K562 (cell line): Measurements from ENCODE around the gene APOM. TPM values are rescaled to one million over a fixed set of nuclear protein-coding genes. Genes with fewer than 3 reads are reported as not detected.
A peak's percentile ranks its signal among the peaks of the same experiment; 100 is the strongest.

ENCODE experiments used
- AFF1 ChIP-seq, 2 experiments: fragments of 450-650 bp; IDR thresholded peaks; 2 replicates each; pipeline ENCODE4 v1.6.1; 2018; ENCODE audit warnings: mild to moderate bottlenecking in 2 of 2, low read depth in 1 of 2; ENCODE audit not compliant: partially characterized antibody in 2 of 2
- ARNT ChIP-seq, 2 experiments: fragments of 450-650 bp; IDR thresholded peaks; 2 replicates each; pipeline ENCODE4 v1.6.1; 2016; ENCODE audit warnings: mild to moderate bottlenecking in 1 of 2
- E2F8 ChIP-seq: fragments of 450-650 bp; IDR thresholded peaks from 2 replicates; pipeline ENCODE4 v1.7.1; 2018; ENCODE audit warnings: mild to moderate bottlenecking, low read depth; ENCODE audit not compliant: partially characterized antibody
- MCM7 ChIP-seq, 2 experiments: fragments of 450-650 bp; IDR thresholded peaks; 2 replicates each; pipeline ENCODE4 v1.6.1; 2016 to 2018
- NBN ChIP-seq: fragments of 450-650 bp; IDR thresholded peaks from 2 replicates; pipeline ENCODE4 v1.6.1; 2016; ENCODE audit warnings: low read depth, mild to moderate bottlenecking
- NEUROD1 ChIP-seq: fragments of 150-350 bp; IDR thresholded peaks from 2 replicates; pipeline ENCODE4 v1.6.1; 2014; ENCODE audit warnings: borderline replicate concordance, low read length, low read depth; ENCODE audit not compliant: partially characterized antibody
- PHB ChIP-seq: fragments of 250-450 bp; sonication (Bioruptor Pico); IDR thresholded peaks from 2 replicates; pipeline ENCODE4 v1.5.0; 2021
- RAD51 ChIP-seq: fragments of 450-650 bp; IDR thresholded peaks from 2 replicates; pipeline ENCODE4 v1.7.1; 2016; ENCODE audit warnings: low read depth, mild to moderate bottlenecking, borderline replicate concordance
- RBM15 ChIP-seq: fragments of 200-400 bp; formaldehyde crosslinking; IDR thresholded peaks from 2 replicates; pipeline ENCODE4 v1.6.1; 2018; ENCODE audit warnings: mild to moderate bottlenecking, low read length, moderate library complexity; ENCODE audit not compliant: insufficient read depth
- RBM34 ChIP-seq: fragments of 200-400 bp; formaldehyde crosslinking; IDR thresholded peaks from 2 replicates; pipeline ENCODE4 v1.6.1; 2018; ENCODE audit warnings: low read length, borderline replicate concordance; ENCODE audit not compliant: insufficient read depth
- SMARCA4 ChIP-seq: fragments of 450-650 bp; IDR thresholded peaks from 2 replicates; pipeline ENCODE4 v1.6.1; 2016
- TAF7 ChIP-seq: fragments of 450-650 bp; IDR thresholded peaks from 2 replicates; pipeline ENCODE4 v1.6.1; 2016; ENCODE audit warnings: missing genetic modification characterization, missing compliant biosample characterization
- TRIM24 ChIP-seq, 2 experiments: fragments of 450-650 bp; IDR thresholded peaks; 2 replicates each; pipeline ENCODE4 v1.6.1; 2016
- ZNF121 ChIP-seq: sonication (generic); formaldehyde crosslinking; conservative IDR thresholded peaks from 2 replicates; pipeline ENCODE4 v1.8.0; 2022; ENCODE audit warnings: missing genetic modification reagents
- ZNF197 ChIP-seq: fragments of 200-800 bp; sonication (Bioruptor generic); IDR thresholded peaks from 2 replicates; pipeline ENCODE4 v1.6.1; 2016; ENCODE audit warnings: low read depth, missing genetic modification characterization, missing compliant biosample characterization
- ZSCAN32 ChIP-seq: fragments of 450-650 bp; formaldehyde crosslinking; IDR thresholded peaks from 2 replicates; pipeline ENCODE4 v1.4.0; 2020; ENCODE audit warnings: mild to moderate bottlenecking, moderate library complexity
- polyA plus RNA-seq, 8 experiments: library from polyadenylated mRNA; depleted of rRNA in 4 of 8; stranded (reverse) in 5 of 8; unstranded in 3 of 8; fragments of >200 nt; fragmentation: Nextera tagmentation in 2 of 8; fragmentation: Illumina TruSeq in 1 of 8; extraction: Ambion mirVana in 2 of 8; extraction: Trizol in 1 of 8; gene quantifications; 2 replicates each; pipeline versions ENCODE4 v1.2.1 to v1.2.3, GENCODE V29; 2011 to 2014; ENCODE audit warnings: inconsistent platforms in 1 of 8, missing spikeins in 1 of 8
- total RNA-seq, 7 experiments: library from RNA; depleted of rRNA in 6 of 7; stranded (reverse); fragments of >200 nt in 6 of 7; fragmentation: Illumina TruSeq in 2 of 7; extraction: Trizol in 2 of 7; gene quantifications; 2 replicates each; pipeline versions ENCODE4 v1.2.1 to v1.2.3, GENCODE V29; 2011 to 2021; ENCODE audit warnings: low replicate concordance in 1 of 7
- TF ChIP-seq, protein P1 (sequence below): fragments of 150-350 bp; conservative IDR thresholded peaks from 2 replicates; pipeline ENCODE4 v1.6.1; 2014; ENCODE audit warnings: low read length
- TF ChIP-seq, protein P2 (sequence below): IDR thresholded peaks from 2 replicates; pipeline ENCODE4 v1.6.1; 2016; ENCODE audit warnings: missing genetic modification characterization, missing compliant biosample characterization

Gene APOM
- total and polyA plus RNA-seq, 9 of the 15 experiments (the other 6 are each of a cell fraction or from before 2014, with no cell fraction given), result 5.7 to 24.3 (median 10.4) TPM

- TF ChIP-seq AFF1 (IDR thresholded peaks at IDR 0.05; ENCODE audit: low read depth in 1 of 2, partially characterized antibody in 2 of 2) (peak; percentile 59 to 67), TAF7 (tag) (peak; percentile 63), RBM34 (no peak), ZNF197 (CRISPR knock-in tag) (no peak), RBM15 (no peak), ZNF121 (CRISPR knock-in tag) (no peak), NEUROD1 (no peak), SMARCA4 (peak; percentile 82), NBN (peak; percentile 29; the same call in 1 of the 2 replicates), PHB (CRISPR knock-in tag) (no peak; the same call in 1 of the 2 replicates), E2F8 (peak; percentile 47), ARNT (IDR thresholded peaks at IDR 0.05) (0 out of 4 replicates have a peak, but pooled peaks have one; percentile 28 to 46), TRIM24 (IDR thresholded peaks at IDR 0.05) (no peak; a peak in 1 of 4 replicates), RAD51 (0 out of 2 replicates have a peak, but pooled peaks have one; percentile 48), ZSCAN32 (no peak), MCM7 (IDR thresholded peaks at IDR 0.05) (0 out of 4 replicates have a peak, but pooled peaks of 1 of the 2 experiments have one; percentile 17)
- TF ChIP-seq, protein P1, sequence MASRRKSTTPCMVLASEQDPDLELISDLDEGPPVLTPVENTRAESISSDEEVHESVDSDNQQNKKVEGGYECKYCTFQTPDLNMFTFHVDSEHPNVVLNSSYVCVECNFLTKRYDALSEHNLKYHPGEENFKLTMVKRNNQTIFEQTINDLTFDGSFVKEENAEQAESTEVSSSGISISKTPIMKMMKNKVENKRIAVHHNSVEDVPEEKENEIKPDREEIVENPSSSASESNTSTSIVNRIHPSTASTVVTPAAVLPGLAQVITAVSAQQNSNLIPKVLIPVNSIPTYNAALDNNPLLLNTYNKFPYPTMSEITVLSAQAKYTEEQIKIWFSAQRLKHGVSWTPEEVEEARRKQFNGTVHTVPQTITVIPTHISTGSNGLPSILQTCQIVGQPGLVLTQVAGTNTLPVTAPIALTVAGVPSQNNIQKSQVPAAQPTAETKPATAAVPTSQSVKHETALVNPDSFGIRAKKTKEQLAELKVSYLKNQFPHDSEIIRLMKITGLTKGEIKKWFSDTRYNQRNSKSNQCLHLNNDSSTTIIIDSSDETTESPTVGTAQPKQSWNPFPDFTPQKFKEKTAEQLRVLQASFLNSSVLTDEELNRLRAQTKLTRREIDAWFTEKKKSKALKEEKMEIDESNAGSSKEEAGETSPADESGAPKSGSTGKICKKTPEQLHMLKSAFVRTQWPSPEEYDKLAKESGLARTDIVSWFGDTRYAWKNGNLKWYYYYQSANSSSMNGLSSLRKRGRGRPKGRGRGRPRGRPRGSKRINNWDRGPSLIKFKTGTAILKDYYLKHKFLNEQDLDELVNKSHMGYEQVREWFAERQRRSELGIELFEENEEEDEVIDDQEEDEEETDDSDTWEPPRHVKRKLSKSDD, result no peak
- TF ChIP-seq, protein P2, sequence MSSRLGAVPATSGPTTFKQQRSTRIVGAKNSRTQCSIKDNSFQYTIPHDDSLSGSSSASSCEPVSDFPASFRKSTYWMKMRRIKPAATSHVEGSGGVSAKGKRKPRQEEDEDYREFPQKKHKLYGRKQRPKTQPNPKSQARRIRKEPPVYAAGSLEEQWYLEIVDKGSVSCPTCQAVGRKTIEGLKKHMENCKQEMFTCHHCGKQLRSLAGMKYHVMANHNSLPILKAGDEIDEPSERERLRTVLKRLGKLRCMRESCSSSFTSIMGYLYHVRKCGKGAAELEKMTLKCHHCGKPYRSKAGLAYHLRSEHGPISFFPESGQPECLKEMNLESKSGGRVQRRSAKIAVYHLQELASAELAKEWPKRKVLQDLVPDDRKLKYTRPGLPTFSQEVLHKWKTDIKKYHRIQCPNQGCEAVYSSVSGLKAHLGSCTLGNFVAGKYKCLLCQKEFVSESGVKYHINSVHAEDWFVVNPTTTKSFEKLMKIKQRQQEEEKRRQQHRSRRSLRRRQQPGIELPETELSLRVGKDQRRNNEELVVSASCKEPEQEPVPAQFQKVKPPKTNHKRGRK, result peak; percentile 41; the same call in 1 of the 2 replicates
Measured at GRCh38 chr6:31702405-31702818, 46.7 kb downstream of the APOM start (continued).
